ENCODE data around the gene SEC31A.
"Not testable (repeated sequence)": the region's sequence is repeated elsewhere in the genome, so short reads cannot be mapped to it uniquely, and the experiment has no call there.

Gene SEC31A

GRCh38 chr4:82865592-82865991 is 25.4 kb downstream of the SEC31A start:
- DNase-seq (ENCODE audit: low spot score in 2 of 2) (no peak), ATAC-seq (peak; percentile 80)
- Mint-ChIP-seq H3K4me1 (peaks cover 28% of the 10 kb centered on the region), H3K4me3 (no peak overlapping the region), H3K36me3 (peaks cover 100% of the 10 kb centered on the region), H3K27ac (no peak overlapping the region), H3K9me3 (no peaks in the 10 kb centered on the region)

- peak overlapping the region; percentile 78 for H3K27ac Mint-ChIP-seq
- peak overlapping the region; percentile 52 for H3K4me3 Mint-ChIP-seq
- peak in 1 of 2 donors; percentile 55 for DNase-seq (ENCODE audit: low spot score in 2 of 2)
- peaks cover 28% of the 10 kb centered on the region for H3K4me1 Mint-ChIP-seq
- peak; percentile 83 for ATAC-seq
- H3K9me3 Mint-ChIP-seq = no peaks in the 10 kb centered on the region
- peaks cover 99% of the 10 kb centered on the region for H3K36me3 Mint-ChIP-seq
Measured at GRCh38 chr4:82864336-82864979, 26.5 kb downstream of the SEC31A start.

GRCh38 chr4:82861529-82861928 is 29.4 kb downstream of the SEC31A start:
- no peak for DNase-seq (ENCODE audit: low spot score in 2 of 2)
- no peak overlapping the region for H3K4me3 Mint-ChIP-seq
- H3K9me3 Mint-ChIP-seq = no peaks in the 10 kb centered on the region
- peak overlapping the region; percentile 5 for H3K27ac Mint-ChIP-seq
- ATAC-seq = no peak
- peaks cover 26% of the 10 kb centered on the region for H3K4me1 Mint-ChIP-seq
- H3K36me3 Mint-ChIP-seq = peaks cover 87% of the 10 kb centered on the region

GRCh38 chr4:82860487-82860886 is 30.5 kb downstream of the SEC31A start:
- not testable (repeated sequence) for DNase-seq (ENCODE audit: low spot score in 2 of 2); H3K27ac Mint-ChIP-seq; H3K4me3 Mint-ChIP-seq; H3K9me3 Mint-ChIP-seq; ATAC-seq
- Mint-ChIP-seq H3K4me1 (peaks cover 15% of the 10 kb centered on the region), H3K36me3 (peaks cover 87% of the 10 kb centered on the region)

GRCh38 chr4:82852751-82853285 is 38.1 kb downstream of the SEC31A start:
- Mint-ChIP-seq H3K27ac (peak overlapping the region; percentile 40), H3K36me3 (peaks cover 100% of the 10 kb centered on the region), H3K4me3 (no peak overlapping the region)

GRCh38 chr4:82851885-82852750 is 38.8 kb downstream of the SEC31A start:
- H3K9me3 Mint-ChIP-seq = no peaks in the 10 kb centered on the region
- no peak overlapping the region for H3K4me3 Mint-ChIP-seq
- no peak overlapping the region for H3K27ac Mint-ChIP-seq
- DNase-seq (ENCODE audit: low spot score in 2 of 2) = no peak
- H3K36me3 Mint-ChIP-seq = peaks cover 100% of the 10 kb centered on the region
- peaks cover 5% of the 10 kb centered on the region for H3K4me1 Mint-ChIP-seq
- ATAC-seq = no peak

More at GRCh38 chr4:82852751-82853285, 38.1 kb downstream of the SEC31A start:
- Mint-ChIP-seq H3K9me3 (no peaks in the 10 kb centered on the region), H3K4me1 (peaks cover 5% of the 10 kb centered on the region)
- no peak for DNase-seq (ENCODE audit: low spot score in 2 of 2)
- no peak for ATAC-seq

GRCh38 chr4:82851318-82851717 is 39.6 kb downstream of the SEC31A start:
- Mint-ChIP-seq H3K9me3 (no peaks in the 10 kb centered on the region), H3K4me1 (peaks cover 5% of the 10 kb centered on the region), H3K4me3 (no peak overlapping the region), H3K36me3 (peaks cover 100% of the 10 kb centered on the region), H3K27ac (no peak overlapping the region)
- no peak for ATAC-seq
- no peak for DNase-seq (ENCODE audit: low spot score in 2 of 2)

GRCh38 chr4:82850684-82851083 is 40.3 kb downstream of the SEC31A start:
- ATAC-seq = no peak
- Mint-ChIP-seq H3K9me3 (no peaks in the 10 kb centered on the region), H3K36me3 (peaks cover 100% of the 10 kb centered on the region), H3K4me1 (peaks cover 5% of the 10 kb centered on the region), H3K4me3 (no peak overlapping the region), H3K27ac (no peak overlapping the region)
- no peak for DNase-seq (ENCODE audit: low spot score in 2 of 2)

- DNase-seq (ENCODE audit: low spot score in 2 of 2) (no peak), ATAC-seq (no peak)
- H3K27ac Mint-ChIP-seq = no peak overlapping the region
- H3K9me3 Mint-ChIP-seq = no peaks in the 10 kb centered on the region
- peaks cover 100% of the 10 kb centered on the region for H3K36me3 Mint-ChIP-seq
- peaks cover 5% of the 10 kb centered on the region for H3K4me1 Mint-ChIP-seq
- H3K4me3 Mint-ChIP-seq = no peak overlapping the region
Measured at GRCh38 chr4:82848706-82849105, 42.2 kb downstream of the SEC31A start.

GRCh38 chr4:82842593-82842992 is 48.4 kb downstream of the SEC31A start:
- ATAC-seq (no peak), DNase-seq (ENCODE audit: low spot score in 2 of 2) (no peak)
- Mint-ChIP-seq H3K27ac (peak overlapping the region; percentile 7), H3K4me3 (no peak overlapping the region), H3K36me3 (peaks cover 98% of the 10 kb centered on the region), H3K4me1 (no peaks in the 10 kb centered on the region), H3K9me3 (no peaks in the 10 kb centered on the region)

GRCh38 chr4:82839624-82840023 is 51.3 kb downstream of the SEC31A start:
- no peak overlapping the region for H3K27ac Mint-ChIP-seq
- ATAC-seq (no peak), DNase-seq (ENCODE audit: low spot score in 2 of 2) (no peak)
- peaks cover 90% of the 10 kb centered on the region for H3K36me3 Mint-ChIP-seq
- no peak overlapping the region for H3K4me3 Mint-ChIP-seq
- H3K9me3 Mint-ChIP-seq = no peaks in the 10 kb centered on the region
- H3K4me1 Mint-ChIP-seq = no peaks in the 10 kb centered on the region

GRCh38 chr4:82833696-82834313 is 57.1 kb downstream of the SEC31A start:
- Mint-ChIP-seq H3K4me1 (no peaks in the 10 kb centered on the region), H3K27ac (no peak overlapping the region), H3K9me3 (no peaks in the 10 kb centered on the region), H3K4me3 (no peak overlapping the region), H3K36me3 (peaks cover 82% of the 10 kb centered on the region)
- no peak for ATAC-seq
- no peak for DNase-seq (ENCODE audit: low spot score in 2 of 2)

- peaks cover 82% of the 10 kb centered on the region for H3K36me3 Mint-ChIP-seq
- not testable (repeated sequence) for H3K9me3 Mint-ChIP-seq; DNase-seq (ENCODE audit: low spot score in 2 of 2); H3K4me1 Mint-ChIP-seq; ATAC-seq; H3K4me3 Mint-ChIP-seq; H3K27ac Mint-ChIP-seq
Measured at GRCh38 chr4:82833060-82833459, 57.9 kb downstream of the SEC31A start.

- peak overlapping the region; percentile 13 for H3K27ac Mint-ChIP-seq
- no peak overlapping the region for H3K4me3 Mint-ChIP-seq
- peaks cover 97% of the 10 kb centered on the region for H3K36me3 Mint-ChIP-seq
- no peak for ATAC-seq
- DNase-seq (ENCODE audit: low spot score in 2 of 2) = no peak
- H3K4me1 Mint-ChIP-seq = peaks cover 7% of the 10 kb centered on the region
- H3K9me3 Mint-ChIP-seq = no peaks in the 10 kb centered on the region
Measured at GRCh38 chr4:82825425-82825824, 65.5 kb downstream of the SEC31A start.

GRCh38 chr4:82823062-82823461 is 67.9 kb downstream of the SEC31A start:
- ATAC-seq = no peak
- no peak for DNase-seq (ENCODE audit: low spot score in 2 of 2)
- Mint-ChIP-seq H3K9me3 (no peaks in the 10 kb centered on the region), H3K36me3 (peaks cover 98% of the 10 kb centered on the region), H3K4me3 (no peak overlapping the region), H3K27ac (no peak overlapping the region), H3K4me1 (peaks cover 8% of the 10 kb centered on the region)
